Inflammatory macrophage treated with lipopolysaccharide for 1 hour (primary cell): ENCODE results near the gene HSPA6.
"Not testable (repeated sequence)": the region's sequence is repeated elsewhere in the genome, so short reads cannot be mapped to it uniquely, and the experiment has no call there.

Experiments used
- DNase-seq, 2 donors: peaks; one replicate each; pipeline ENCODE4 v3.0.0-alpha.2; 2020 to 2022

HSPA6 gene

GRCh38 chr1:161563522-161563921 is 39.2 kb downstream of the HSPA6 start:
- not testable (repeated sequence) for DNase-seq

- DNase-seq: not testable (repeated sequence)
Observed at GRCh38 chr1:161566602-161566960, 42.2 kb downstream of the HSPA6 start.

- DNase-seq: not testable (repeated sequence)
Observed at GRCh38 chr1:161571703-161572102, 47.4 kb downstream of the HSPA6 start.
